Mucosa of gallbladder (tissue), 1 donor: ENCODE results near the gene LCORL. TPM values are rescaled to one million over a fixed set of nuclear protein-coding genes. Genes with fewer than 3 reads are reported as not detected.
"Not testable (repeated sequence)": the region's sequence is repeated elsewhere in the genome, so short reads cannot be mapped to it uniquely, and the experiment has no call there.

ENCODE experiments used
- DNase-seq: peaks from one replicate; pipeline ENCODE4 v3.0.0-alpha.2; 2020; ENCODE audit warnings: low spot score
- total RNA-seq: library from RNA; stranded (reverse); gene quantifications from one replicate; pipeline ENCODE4 v1.2.1, GENCODE V29; 2021
- donor health status: DM: no; HTN: no; CAD: no.

The LCORL gene
- total RNA-seq: 23.9 TPM

DNA sequence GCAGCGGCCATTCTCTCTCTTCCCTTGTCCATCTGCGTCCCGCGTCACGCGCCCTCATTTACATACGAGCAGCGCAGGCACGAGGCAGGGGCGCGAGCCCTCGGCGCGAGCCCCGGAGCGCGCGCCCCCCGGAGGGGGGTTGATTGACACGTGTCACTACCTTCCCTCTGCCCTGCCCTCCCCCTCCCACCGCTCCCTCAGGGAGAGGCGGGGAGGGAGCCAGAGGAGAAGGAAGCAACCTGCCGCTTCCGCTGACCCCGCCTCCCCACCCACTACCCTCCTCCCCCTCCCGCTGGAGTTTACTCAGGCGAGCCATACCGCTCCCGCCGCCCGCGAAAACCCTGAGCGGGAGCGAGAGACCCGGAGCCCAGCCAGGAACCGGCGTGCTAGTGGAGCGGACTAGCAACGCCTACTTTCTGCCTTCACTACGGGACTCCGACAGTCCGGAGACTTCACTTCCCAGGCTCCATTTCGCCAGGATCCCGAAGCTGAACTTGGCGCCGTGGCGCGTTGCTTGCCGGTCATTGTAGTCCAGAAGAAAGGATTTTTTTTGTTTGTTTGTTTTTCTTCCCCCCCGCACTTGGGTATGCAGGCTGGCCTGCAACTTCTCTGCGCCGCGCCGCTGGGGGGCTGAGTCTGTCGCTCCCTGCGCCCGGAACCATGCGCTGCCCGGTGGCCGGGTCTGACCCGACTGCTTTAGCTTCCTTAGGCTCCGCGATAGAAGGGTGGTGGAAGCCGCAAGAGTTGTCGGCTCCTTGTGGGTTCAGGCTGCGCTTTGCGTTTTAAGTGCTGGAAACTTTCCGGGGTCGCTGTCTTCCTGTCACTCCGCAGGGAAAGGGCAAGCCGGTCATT, at the start of gene LCORL:
Gene LCORL, minus strand, starts transcription at position 36 of the 852 bp plus-strand sequence. Its CDS starts 4 bp downstream, at position 32.
- DNase-seq: peak; percentile 96

DNA sequence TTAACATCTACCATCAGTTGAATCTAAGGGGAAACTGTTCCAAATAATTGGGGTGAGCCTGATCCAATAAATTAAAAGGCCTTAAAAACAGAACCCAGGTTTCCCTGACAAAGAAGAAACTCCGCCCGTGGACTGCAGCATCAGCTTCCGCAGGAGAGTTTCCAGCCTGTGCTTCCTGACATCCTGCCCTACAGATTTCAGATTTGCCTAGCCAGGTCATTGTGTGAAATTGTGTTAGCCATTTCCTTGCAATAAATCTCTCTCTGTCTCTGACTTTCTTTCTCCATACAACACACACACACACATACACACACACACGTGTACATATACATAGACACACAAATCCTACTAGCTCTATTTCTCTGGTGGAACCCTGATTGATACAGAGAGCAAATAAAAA, 48.3 kb upstream of the LCORL start:
- DNase-seq: no peak

DNA sequence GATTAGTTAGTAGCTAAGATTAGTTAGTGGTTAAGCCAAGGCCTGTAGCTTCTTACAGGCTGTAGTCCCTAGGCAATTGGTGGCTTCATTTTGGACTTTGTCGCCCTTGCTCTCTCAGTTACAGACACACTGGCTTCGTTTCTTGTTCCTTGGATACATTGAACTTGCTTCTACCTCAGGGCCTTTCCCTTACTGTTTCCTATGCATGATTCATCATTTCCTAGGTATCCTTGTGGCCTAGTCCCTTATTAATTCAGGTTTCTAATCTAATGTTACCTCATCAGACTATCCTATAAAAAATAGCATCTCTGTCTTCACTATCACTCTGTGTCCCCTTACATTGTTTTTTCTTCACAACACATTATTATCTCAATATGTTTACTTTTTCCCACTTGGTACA, 45.5 kb upstream of the LCORL start:
- no peak for DNase-seq

DNA sequence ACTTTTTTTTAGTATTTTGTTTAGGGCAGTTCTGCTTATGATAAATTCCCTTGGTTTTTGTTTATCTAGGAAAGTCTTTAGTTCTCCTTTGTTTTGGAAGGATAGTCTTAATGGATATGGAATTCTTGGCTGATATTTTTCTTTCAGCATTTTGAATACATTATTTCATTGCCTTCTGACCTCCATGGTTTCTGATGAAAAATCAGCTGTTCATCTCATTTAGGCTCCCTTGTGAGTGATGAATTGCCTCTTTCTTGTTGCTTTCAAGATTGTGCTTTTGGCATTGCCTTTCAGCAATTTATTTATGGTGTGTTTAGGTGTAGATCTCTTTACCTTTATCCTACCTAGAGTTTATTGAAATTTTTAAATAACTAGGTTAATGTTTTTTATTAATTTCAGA, 41.5 kb upstream of the LCORL start:
- no peak for DNase-seq

DNA sequence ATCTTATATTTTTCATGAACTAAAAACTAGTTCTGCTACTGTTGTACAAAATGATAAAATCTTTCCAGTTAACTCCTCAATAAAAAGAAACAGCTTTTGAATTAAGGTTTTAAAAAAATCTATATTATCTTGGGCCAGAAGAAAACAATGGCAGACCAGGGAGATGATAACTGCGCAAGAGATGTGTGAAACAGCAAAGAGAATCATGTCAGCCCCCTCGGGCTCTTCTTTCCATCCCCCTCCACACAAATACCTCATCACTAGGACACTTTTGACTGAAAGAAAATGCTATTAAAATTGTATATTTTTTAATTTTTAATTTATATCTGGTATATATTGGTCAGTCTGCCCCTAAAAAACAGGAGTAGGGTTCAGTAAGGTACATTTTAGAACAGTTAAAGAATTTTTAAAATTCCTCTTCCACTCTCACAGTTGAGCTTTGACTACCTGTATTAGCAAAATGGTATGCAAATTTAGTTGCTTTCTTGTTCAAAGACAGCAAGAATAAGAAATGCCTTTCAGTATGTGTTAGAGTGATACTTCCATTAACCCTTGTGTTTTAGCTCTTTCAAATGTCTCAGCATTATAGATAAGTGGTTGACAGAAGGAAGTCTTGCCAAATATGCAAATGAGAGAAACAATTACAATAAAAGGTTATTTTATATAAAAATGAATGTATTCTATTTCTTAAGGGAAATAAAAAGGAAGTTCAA, 36.4 kb upstream of the LCORL start:
- no peak for DNase-seq

DNA sequence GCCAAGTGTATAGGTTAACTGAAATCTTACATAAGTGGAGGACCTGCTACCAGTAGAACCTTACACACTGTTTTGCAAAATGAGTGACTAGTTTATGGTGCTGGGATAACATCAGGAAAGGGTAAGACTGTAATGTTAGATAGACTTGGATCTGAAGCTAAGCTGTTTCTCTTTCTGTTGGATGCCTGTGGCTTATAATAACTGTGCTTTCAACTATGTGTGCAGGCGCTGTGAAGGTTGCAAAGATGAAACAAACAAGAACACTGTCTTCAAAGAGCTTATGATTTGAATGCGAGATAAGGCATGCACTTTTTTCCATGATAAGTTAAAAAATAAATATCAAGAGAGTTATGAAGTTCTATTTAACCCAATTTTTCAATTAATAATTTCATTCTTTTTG, 34.5 kb upstream of the LCORL start:
- no peak for DNase-seq

DNA sequence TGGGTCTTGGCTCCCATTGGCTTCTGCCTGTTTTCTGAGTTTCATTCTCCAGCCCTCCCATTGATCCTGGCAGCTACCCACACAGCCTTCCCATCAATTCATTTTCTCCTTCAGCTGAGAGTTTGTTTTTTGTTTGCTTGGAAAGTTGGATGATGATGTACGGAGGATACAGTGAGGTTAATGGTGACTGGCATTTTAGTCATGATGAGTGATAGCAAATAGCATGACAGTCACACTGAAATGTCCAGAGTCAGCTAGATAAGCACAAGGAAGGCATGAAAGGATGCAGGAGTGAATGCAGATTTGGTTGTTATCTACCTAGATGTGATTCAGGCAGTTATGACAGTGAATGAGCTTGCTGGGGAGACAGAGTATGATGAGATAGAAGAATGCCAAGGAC, 30.6 kb upstream of the LCORL start:
- no peak for DNase-seq

DNA sequence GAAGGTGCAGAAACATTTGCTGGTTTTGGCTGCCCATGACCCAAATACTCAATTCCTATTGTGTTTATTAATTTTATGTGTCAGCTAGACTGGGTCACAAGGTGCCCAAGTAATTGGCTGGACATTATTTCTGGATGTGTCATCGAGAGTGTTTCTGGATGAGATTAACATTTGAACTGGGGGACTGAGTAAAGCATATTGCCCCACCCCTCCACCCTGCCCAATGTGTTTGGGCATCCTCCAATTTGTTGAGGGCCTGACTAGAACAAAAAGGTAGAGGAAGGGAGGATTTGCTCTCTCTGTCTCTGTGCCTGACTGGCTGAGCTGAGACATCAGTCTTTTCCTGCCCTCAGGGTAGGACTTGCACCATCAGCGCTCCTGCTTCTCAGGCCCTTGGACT, 29.7 kb upstream of the LCORL start:
- DNase-seq: no peak

DNA sequence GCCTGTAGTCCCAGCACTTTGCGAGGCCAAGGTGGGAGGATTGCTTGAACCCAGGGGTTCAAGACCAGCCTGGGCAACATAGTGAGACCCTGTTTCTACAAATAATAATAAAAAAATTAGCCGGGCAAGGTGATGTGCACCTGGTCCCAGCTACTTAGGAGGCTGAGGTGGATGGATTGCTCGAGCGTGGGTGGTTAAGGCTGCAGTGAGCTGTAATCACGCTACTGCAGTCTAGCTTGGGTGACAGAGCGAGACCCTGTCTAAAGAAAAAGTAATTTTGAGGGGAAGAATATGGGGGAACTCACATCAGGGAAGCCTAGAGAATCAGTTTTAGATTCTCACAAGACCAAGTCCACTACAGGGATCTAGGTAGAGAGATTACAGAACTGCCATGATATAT, 28.9 kb upstream of the LCORL start:
- DNase-seq: no peak

DNA sequence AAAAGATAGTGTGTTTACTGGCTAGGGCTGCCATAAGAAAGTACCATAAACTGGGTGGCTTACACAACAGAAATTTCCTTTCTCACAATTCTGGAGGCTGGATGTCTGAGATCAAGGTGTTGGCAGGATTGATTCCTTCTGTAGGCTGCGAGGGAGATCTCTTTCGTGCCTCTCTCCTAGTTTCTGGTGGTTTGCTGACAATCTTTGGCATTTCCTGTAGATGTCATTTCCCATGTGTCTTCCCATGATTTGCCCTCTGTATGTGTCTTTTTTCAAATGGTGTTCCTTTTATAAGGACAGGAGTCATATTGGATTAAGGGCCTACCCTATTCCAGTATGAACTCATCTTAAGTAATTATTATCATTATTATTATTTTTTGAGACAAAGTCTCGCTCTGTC, 27.9 kb upstream of the LCORL start:
- DNase-seq: no peak

DNA sequence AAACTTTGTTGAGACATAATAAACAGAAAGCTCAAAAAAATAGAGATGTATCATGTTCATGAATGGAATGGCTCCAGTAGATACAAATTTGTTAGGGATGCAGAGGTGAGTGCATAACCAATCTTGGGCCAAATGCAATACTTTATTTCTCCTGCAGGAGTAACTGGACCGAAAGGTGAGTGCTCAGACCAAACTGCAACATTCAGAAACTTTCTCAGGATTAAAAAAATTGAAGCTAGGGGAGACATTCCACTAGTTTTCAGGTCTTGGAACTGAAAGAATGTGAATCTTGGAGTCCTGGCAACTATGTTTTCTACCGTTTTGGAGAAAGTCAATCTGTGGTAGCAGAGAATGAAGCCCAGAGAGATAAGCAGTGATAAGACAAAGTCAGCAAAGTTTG, 21.2 kb upstream of the LCORL start:
- DNase-seq: no peak

DNA sequence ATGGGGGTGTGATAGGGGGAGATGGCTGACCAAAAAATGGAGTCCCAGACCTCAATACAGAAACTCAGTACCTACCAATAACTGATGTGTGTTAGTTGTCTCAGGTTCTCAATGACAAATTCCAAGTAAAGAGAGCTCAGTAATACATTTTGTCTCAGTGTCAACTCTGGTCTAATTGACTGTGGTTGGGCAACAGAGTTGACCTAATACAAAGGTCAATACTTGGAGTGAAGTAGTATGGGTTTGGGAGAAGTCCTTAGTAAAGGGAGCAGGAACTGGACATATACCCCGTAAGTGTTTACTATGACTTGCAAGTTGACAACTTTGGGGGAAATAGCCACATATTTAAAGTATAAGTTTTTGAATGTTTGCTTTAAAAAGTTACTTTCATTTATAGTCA, 20.5 kb upstream of the LCORL start:
- DNase-seq: no peak

DNA sequence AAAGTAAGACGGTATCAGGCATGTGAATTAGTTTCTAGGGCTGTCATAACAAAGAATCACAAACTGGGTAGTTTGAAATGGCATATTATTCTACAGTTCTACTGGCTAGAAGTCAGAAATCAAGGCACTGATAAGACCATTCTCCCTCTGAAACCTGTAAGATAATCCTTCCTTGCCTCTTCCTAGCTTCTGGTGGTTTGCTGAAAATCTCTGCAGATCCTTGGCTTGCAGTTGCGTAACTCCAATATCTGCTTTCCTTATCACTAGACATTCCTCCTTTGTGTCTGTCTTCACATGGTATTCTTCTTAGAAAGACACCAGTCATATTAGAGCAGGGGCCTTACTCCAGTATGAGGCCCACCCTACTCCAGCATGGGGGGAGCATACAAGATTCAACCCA, 19.6 kb upstream of the LCORL start:
- no peak for DNase-seq

DNA sequence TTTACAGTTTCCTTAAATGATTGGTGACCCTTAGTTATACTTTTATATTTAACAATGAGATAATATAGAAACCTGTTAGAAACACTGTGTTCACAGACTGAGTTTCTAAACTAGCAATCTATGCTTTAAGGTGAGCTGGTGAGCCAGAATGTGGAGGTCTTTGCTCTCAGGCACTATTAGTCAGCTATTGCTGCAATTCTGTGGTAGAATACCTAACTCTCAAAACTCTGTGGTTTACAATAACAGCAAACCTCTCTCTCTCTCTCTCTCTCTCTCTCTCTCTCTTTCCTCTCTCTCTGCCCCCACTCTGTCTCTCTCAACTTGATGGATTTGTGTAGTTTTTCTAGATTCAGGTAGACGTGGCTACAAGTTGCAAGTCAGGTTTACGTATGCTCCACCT, 17.6 kb upstream of the LCORL start:
- no peak for DNase-seq

DNA sequence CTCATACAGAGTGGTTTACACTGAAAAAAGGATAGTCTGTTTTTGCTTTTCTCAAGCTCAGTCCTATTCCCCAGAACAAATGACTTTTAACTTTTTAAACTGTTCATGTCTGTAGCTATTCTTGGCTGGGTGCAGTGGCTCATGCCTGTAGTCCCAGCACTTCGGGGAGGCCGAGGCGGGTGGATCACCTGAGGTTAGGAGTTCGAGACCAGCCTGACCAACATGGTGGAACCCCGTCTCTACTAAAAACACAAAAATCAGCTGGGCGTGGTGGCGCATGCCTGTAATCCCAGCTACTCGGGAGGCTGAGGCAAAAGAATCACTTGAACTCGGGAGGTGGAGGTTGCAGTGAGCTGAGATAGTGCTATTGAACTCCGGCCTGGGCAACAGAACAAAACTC, 14.8 kb upstream of the LCORL start:
- DNase-seq: not testable (repeated sequence)

DNA sequence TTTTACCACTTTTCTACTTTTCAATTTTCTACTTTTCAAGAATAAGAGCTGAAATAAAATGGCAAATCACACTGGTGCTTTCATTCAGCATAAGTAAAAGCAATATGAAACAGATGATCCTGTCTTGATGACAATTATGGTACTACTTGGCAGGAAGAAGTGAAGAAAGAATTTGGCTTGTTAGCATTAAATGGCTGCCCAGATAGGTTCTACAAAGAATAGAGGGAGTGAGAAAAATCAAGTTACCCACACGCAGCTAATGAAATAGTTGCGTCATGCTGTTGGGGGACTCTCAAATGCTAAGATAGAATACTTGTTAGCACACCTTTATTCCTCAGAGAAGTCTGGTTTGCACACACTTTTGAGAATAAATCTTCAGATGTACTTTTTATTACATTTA, 12.5 kb upstream of the LCORL start:
- DNase-seq: no peak

DNA sequence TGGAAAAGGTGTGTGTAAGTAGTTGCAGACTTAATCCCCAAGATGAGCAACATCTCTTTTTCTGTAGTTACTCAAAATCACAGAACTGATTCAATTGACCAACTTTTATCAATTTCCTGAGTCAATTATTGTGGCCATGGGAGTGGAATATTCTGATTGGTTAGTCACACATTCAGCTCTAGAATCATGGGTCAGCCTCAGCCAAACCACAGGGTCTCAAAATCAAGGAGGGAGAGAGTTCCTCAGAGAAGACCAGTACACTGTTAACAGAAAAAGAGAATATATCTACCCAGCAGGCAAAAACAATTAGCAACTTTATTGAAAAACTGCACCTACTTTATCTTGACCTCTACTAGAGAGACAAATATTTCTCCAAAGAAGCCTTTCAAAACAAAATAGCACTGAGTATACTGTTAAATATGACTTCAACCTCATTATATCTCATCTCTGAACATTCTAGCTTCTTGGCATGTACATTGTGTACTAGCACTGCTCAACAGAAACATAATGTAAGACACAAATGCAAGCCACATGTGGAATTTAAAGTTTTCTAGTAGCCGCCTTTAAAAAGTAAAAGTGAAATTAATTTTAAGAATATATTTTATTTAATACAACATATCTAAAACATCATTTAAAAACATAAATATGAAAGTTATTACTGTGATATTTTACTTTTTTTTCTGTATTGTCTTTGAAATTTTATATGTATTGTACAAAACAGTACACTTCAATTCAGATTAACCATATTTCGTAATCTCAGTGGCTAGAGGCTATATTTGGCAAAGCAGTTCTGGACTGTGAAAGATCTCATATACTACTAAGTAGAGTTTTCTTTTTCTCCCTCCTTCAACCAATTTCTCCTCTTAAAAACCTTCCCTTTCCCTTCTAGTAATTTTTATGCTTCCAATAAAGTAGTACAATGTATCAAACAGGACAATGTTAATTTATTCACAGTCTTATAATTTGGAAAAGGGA, 11.8 kb upstream of the LCORL start:
- no peak for DNase-seq

DNA sequence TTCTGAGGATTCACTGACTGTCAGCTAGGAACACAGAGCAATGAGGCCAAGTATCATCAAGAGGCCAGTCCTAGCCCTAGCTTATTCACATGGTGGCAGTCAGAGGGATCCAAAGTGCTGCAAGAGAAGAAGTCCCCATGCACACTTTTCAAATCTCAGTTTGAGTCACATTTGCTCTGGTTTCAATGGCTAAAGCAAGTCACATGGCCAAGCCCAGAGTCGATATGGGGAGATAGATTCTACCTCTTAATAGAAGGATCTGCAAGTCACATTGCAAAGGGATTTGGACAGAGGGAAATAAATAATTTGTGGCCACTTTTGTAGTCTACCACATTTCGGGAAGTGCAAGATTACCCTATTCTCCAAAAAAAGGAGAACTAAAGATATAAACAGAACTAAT, 3.7 kb upstream of the LCORL start:
- no peak for DNase-seq

DNA sequence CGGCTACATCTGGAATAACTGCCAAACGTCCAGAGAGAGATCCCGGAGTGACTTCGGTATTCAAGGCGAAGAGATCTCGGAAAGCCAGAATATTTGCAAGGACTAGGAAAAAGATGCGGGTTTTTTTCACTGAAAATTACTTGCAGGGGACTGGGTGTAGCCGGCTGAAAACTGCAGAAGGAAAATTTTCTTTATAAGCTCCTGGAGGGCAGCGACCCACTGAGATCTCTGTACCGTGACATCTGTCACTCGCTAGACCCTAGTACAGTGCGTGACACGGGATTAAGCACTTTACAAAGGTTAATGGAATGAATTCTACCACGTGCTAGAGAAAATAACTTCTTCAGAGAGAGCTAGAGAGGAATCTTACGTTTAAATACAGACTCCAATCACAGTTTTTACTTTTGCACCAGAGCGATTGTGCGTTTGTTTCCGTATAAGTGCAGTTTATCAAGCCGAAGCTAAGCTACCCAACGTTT, 1.1 kb upstream of the LCORL start:
- DNase-seq: no peak

DNA sequence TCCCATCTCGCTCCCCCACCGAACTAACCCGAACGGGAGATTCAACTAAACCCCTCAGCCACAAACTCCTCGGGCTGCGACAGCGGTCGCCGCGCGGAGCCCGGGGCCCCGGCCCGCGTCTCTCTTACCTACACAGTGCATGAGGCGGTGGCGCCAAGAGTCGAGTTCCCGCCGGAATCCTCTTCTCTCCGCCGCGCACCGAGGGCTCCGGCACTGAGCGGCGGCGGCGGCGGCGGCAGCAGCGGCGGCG, 160 bp downstream of the LCORL start:
- DNase-seq: no peak

DNA sequence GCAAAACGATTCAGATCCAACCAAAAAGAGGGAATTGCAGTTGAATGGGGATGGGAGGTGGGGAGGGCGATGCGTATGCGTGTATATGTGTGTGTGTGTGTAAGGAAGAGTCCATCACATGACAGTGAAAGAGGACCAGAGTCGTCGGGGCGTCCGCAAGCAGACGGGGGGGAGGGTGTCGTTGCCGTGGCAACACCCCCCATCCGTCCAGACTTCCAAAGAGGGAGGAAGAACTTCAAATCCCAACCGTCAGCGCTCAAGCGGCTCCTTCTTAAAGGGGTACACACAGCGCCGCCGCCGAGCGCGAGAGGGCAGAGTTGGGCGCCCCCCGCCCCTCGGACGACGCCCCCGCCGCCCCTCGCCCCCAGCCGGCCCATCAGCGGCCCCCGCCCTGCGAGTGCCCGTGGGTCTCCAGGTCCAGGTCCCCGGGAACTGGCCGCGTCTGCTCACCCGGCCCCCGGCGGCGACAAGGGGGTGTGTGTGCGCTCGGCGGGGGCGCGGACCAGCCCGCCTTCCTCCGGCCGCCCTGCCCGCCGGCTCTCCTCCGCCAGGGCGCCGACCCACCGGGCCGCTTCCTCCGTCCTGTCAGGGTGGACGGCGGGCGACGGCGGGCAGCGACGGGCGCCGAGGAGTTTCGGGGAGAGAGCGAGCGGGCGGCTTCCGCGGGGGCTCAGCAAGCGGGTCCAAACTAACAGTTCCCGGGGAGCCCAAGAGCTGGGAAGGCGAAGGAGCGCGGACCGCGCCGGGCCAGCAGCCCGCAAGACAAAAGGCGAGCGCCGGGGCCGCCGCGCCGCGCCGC, 685 bp downstream of the LCORL start:
- peak; percentile 54 for DNase-seq
